GM12878 (cell line): ENCODE measurements around the gene ANKRD55. TPM values are rescaled to one million over a fixed set of nuclear protein-coding genes. Genes with fewer than 3 reads are reported as not detected.

Source experiments
- ATF7 ChIP-seq: fragments of 450-650 bp; IDR thresholded peaks from 2 replicates; pipeline ENCODE4 v1.6.1; 2016; ENCODE audit warnings: low read depth, mild to moderate bottlenecking
- BACH1 ChIP-seq: fragments of 450-650 bp; IDR thresholded peaks from 2 replicates; pipeline ENCODE4 v1.6.1; 2017; ENCODE audit warnings: mild to moderate bottlenecking, borderline replicate concordance
- DPF2 ChIP-seq: fragments of 450-650 bp; IDR thresholded peaks from 2 replicates; pipeline ENCODE4 v1.6.1; 2017; ENCODE audit warnings: mild to moderate bottlenecking
- FOXK2 ChIP-seq: fragments of 450-650 bp; IDR thresholded peaks from 2 replicates; pipeline ENCODE4 v1.6.1; 2017; ENCODE audit warnings: mild to moderate bottlenecking, moderate library complexity
- FOXM1 ChIP-seq: IDR thresholded peaks from 2 replicates; pipeline ENCODE4 v1.6.1; 2012; ENCODE audit warnings: low read depth, mild to moderate bottlenecking, inconsistent platforms, low read length, moderate library complexity
- GABPA ChIP-seq: IDR thresholded peaks from 2 replicates; pipeline ENCODE4 v1.6.1; 2014; ENCODE audit warnings: antibody characterized with exemption, low read depth, mild to moderate bottlenecking, inconsistent platforms
- GATAD2B ChIP-seq: fragments of 450-650 bp; conservative IDR thresholded peaks from 2 replicates; pipeline ENCODE4 v1.6.1; 2017; ENCODE audit warnings: low read depth, mild to moderate bottlenecking, moderate library complexity
- HSF1 ChIP-seq: fragments of 150-350 bp; IDR thresholded peaks from 2 replicates; pipeline ENCODE4 v1.6.1; 2014; ENCODE audit warnings: mild to moderate bottlenecking, low read depth, low read length
- KAT2A ChIP-seq: conservative IDR thresholded peaks from 2 replicates; pipeline ENCODE4 v1.6.1; 2011; ENCODE audit warnings: low read depth, low read length; ENCODE audit not compliant: control insufficient read depth
- MXI1 ChIP-seq: fragments of 150-350 bp; IDR thresholded peaks from 2 replicates; pipeline ENCODE4 v1.6.1; 2011; ENCODE audit warnings: low read depth, mild to moderate bottlenecking, inconsistent platforms, low read length, improper control_type of control experiment
- NRF1 ChIP-seq: conservative IDR thresholded peaks from 2 replicates; pipeline ENCODE4 v1.6.1; 2011; ENCODE audit warnings: mild to moderate bottlenecking, low read depth, low read length, improper control_type of control experiment
- POLR2AphosphoS5 ChIP-seq: IDR thresholded peaks from 2 replicates; pipeline ENCODE4 v1.6.1; 2011; ENCODE audit warnings: mild to moderate bottlenecking, low read length, inconsistent platforms
- SMAD1 ChIP-seq: fragments of 450-650 bp; IDR thresholded peaks from 2 replicates; pipeline ENCODE4 v1.6.1; 2018; ENCODE audit warnings: mild to moderate bottlenecking, low read depth; ENCODE audit not compliant: partially characterized antibody
- SRF ChIP-seq, 2 experiments: IDR thresholded peaks; 2 replicates each; pipeline ENCODE4 v1.6.1; 2011; ENCODE audit warnings: low read depth in 2 of 2, low read length in 2 of 2, mild to moderate bottlenecking in 1 of 2, moderate library complexity in 1 of 2
- STAT1 ChIP-seq: fragments of 450-650 bp; conservative IDR thresholded peaks from 2 replicates; pipeline ENCODE4 v1.6.1; 2014; ENCODE audit warnings: antibody characterized with exemption, mild to moderate bottlenecking
- YBX1 ChIP-seq: fragments of 450-650 bp; IDR thresholded peaks from 2 replicates; pipeline ENCODE4 v1.6.1; 2016; ENCODE audit warnings: antibody characterized with exemption
- ZNF207 ChIP-seq: fragments of 450-650 bp; IDR thresholded peaks from 2 replicates; pipeline ENCODE4 v1.6.1; 2014; ENCODE audit warnings: antibody characterized with exemption, mild to moderate bottlenecking, borderline replicate concordance
- ZNF24 ChIP-seq: fragments of 450-650 bp; IDR thresholded peaks from 2 replicates; pipeline ENCODE4 v1.6.1; 2017; ENCODE audit warnings: antibody characterized with exemption, mild to moderate bottlenecking
- ZNF622 ChIP-seq: fragments of 450-650 bp; IDR thresholded peaks from 2 replicates; pipeline ENCODE4 v1.6.1; 2017; ENCODE audit warnings: mild to moderate bottlenecking, inconsistent platforms
- ZZZ3 ChIP-seq: IDR thresholded peaks from 2 replicates; pipeline ENCODE4 v1.6.1; 2011; ENCODE audit warnings: low read depth; ENCODE audit not compliant: control insufficient read depth, insufficient read length
- polyA plus RNA-seq, 11 experiments: library from polyadenylated mRNA; depleted of rRNA in 4 of 11; unstranded in 6 of 11; stranded (reverse) in 5 of 11; fragments of >200 nt; fragmentation: Nextera tagmentation in 4 of 11; fragmentation: Illumina TruSeq in 1 of 11; extraction: Ambion mirVana in 4 of 11; extraction: Trizol in 1 of 11; gene quantifications; 1 replicate in 1 of 11; 2 replicates in 10 of 11; pipeline versions ENCODE4 v1.2.1 to v1.2.3, GENCODE V29; 2011 to 2016; ENCODE audit warnings: inconsistent platforms in 2 of 11, missing spikeins in 2 of 11, low read depth in 1 of 11
- total RNA-seq, 4 experiments: library from RNA; depleted of rRNA in 3 of 4; stranded (reverse); fragments of >200 nt in 3 of 4; fragmentation: Illumina TruSeq in 1 of 4; extraction: Trizol in 1 of 4; gene quantifications; 2 replicates each; pipeline versions ENCODE4 v1.2.1 to v1.2.3, GENCODE V29; 2013 to 2021
- TF ChIP-seq, protein P1 (sequence below): IDR thresholded peaks from 2 replicates; pipeline ENCODE4 v1.6.1; 2012; ENCODE audit warnings: low read depth, low read length, improper control_type of control experiment
- TF ChIP-seq, protein P2 (sequence below): fragments of 450-650 bp; IDR thresholded peaks from 2 replicates; pipeline ENCODE4 v1.6.1; 2017; ENCODE audit warnings: mild to moderate bottlenecking, moderate library complexity
- TF ChIP-seq, protein P3 (sequence below): IDR thresholded peaks from 2 replicates; pipeline ENCODE4 v1.6.1; 2012; ENCODE audit warnings: low read depth, low read length, improper control_type of control experiment
- TF ChIP-seq, protein P4 (sequence below): fragments of 450-650 bp; conservative IDR thresholded peaks from 2 replicates; pipeline ENCODE4 v1.6.1; 2017; ENCODE audit warnings: mild to moderate bottlenecking, moderate library complexity

Gene ANKRD55
- total and polyA plus RNA-seq, 10 of the 15 experiments (the other 5 are each of a cell fraction or from before 2014, with no cell fraction given): 0.04 TPM; not detected in 9

GRCh38 chr5:56148453-56148971, 84.6 kb downstream of the ANKRD55 start (continued):
- TF ChIP-seq, protein P1, sequence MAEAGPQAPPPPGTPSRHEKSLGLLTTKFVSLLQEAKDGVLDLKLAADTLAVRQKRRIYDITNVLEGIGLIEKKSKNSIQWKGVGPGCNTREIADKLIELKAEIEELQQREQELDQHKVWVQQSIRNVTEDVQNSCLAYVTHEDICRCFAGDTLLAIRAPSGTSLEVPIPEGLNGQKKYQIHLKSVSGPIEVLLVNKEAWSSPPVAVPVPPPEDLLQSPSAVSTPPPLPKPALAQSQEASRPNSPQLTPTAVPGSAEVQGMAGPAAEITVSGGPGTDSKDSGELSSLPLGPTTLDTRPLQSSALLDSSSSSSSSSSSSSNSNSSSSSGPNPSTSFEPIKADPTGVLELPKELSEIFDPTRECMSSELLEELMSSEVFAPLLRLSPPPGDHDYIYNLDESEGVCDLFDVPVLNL: no peak
- TF ChIP-seq NRF1 (no peak), HSF1 (no peak), ZNF622 (no peak), KAT2A (no peak), ZZZ3 (no peak), FOXK2 (no peak), DPF2 (peak; percentile 99), SMAD1 (peak; percentile 59), STAT1 (no peak), POLR2AphosphoS5 (no peak), ZNF207 (no peak), GABPA (no peak), BACH1 (no peak; the same call in 1 of the 2 replicates), MXI1 (no peak), SRF (IDR thresholded peaks at IDR 0.05; ENCODE audit: low read depth in 2 of 2, low read length in 2 of 2) (no peak), ATF7 (peak; percentile 80), YBX1 (no peak), ZNF24 (peak; percentile 83; the same call in 1 of the 2 replicates), FOXM1 (0 out of 2 replicates have a peak, but pooled peaks have one; percentile 50), GATAD2B (peak; percentile 46; the same call in 1 of the 2 replicates)
- TF ChIP-seq, protein P2, sequence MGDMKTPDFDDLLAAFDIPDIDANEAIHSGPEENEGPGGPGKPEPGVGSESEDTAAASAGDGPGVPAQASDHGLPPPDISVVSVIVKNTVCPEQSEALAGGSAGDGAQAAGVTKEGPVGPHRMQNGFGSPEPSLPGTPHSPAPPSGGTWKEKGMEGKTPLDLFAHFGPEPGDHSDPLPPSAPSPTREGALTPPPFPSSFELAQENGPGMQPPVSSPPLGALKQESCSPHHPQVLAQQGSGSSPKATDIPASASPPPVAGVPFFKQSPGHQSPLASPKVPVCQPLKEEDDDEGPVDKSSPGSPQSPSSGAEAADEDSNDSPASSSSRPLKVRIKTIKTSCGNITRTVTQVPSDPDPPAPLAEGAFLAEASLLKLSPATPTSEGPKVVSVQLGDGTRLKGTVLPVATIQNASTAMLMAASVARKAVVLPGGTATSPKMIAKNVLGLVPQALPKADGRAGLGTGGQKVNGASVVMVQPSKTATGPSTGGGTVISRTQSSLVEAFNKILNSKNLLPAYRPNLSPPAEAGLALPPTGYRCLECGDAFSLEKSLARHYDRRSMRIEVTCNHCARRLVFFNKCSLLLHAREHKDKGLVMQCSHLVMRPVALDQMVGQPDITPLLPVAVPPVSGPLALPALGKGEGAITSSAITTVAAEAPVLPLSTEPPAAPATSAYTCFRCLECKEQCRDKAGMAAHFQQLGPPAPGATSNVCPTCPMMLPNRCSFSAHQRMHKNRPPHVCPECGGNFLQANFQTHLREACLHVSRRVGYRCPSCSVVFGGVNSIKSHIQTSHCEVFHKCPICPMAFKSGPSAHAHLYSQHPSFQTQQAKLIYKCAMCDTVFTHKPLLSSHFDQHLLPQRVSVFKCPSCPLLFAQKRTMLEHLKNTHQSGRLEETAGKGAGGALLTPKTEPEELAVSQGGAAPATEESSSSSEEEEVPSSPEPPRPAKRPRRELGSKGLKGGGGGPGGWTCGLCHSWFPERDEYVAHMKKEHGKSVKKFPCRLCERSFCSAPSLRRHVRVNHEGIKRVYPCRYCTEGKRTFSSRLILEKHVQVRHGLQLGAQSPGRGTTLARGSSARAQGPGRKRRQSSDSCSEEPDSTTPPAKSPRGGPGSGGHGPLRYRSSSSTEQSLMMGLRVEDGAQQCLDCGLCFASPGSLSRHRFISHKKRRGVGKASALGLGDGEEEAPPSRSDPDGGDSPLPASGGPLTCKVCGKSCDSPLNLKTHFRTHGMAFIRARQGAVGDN: no peak
- TF ChIP-seq, protein P3, sequence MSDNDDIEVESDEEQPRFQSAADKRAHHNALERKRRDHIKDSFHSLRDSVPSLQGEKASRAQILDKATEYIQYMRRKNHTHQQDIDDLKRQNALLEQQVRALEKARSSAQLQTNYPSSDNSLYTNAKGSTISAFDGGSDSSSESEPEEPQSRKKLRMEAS: no peak
- TF ChIP-seq, protein P4, sequence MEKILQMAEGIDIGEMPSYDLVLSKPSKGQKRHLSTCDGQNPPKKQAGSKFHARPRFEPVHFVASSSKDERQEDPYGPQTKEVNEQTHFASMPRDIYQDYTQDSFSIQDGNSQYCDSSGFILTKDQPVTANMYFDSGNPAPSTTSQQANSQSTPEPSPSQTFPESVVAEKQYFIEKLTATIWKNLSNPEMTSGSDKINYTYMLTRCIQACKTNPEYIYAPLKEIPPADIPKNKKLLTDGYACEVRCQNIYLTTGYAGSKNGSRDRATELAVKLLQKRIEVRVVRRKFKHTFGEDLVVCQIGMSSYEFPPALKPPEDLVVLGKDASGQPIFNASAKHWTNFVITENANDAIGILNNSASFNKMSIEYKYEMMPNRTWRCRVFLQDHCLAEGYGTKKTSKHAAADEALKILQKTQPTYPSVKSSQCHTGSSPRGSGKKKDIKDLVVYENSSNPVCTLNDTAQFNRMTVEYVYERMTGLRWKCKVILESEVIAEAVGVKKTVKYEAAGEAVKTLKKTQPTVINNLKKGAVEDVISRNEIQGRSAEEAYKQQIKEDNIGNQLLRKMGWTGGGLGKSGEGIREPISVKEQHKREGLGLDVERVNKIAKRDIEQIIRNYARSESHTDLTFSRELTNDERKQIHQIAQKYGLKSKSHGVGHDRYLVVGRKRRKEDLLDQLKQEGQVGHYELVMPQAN: no peak
